ENCODE data around the gene SMPD3. TPM values are rescaled to one million over a fixed set of nuclear protein-coding genes. Genes with fewer than 3 reads are reported as not detected.

SMPD3 gene
- total RNA-seq, 1 experiment from 2014 or later = 0.89 TPM

DNA sequence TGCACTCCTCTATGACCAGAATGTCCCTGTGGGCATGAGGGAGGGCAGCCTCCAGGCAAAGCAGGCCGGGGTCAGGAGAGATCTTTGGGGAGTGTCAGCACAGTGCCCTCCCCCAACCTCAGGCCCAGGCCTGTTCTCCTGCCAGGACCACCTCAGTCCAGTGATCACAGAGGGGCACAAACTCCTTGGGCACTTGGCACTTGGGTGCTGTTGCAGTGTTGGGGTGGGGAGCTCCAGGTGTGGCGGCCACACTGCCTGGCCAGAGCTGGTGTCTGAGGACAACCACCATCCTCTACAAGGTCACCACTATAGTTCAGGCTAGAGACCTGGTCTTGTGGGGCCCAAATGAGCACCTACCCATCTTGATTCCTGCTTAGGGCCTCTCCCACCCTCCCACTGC, 37.2 kb downstream of the SMPD3 start:
- Histone ChIP-seq H3K4me1 (ENCODE audit: control insufficient read depth in 1 of 2, insufficient read depth in 2 of 2, low read length in 2 of 2) (no peaks in the 10 kb centered on the region), H4K20me1 (ENCODE audit: insufficient read depth) (no peaks in the 10 kb centered on the region), H3K9me2 (ENCODE audit: insufficient read depth) (no peaks in the 10 kb centered on the region), H3K27ac (ENCODE audit: low read depth, low read length) (no peak overlapping the region), H3K79me2 (ENCODE audit: insufficient read depth, low read length) (no peaks in the 10 kb centered on the region), H3K4me2 (ENCODE audit: low read length) (no peak overlapping the region), H3K9ac (ENCODE audit: low read length) (no peak overlapping the region), H3K9me3 (ENCODE audit: control insufficient read depth in 1 of 2, insufficient read depth in 1 of 2, low read depth in 1 of 2, low read length in 2 of 2) (no peaks in the 10 kb centered on the region), H3K4me3 (replicated peaks in 1 of 2; ENCODE audit: low read depth in 1 of 2, low read length in 2 of 2) (no peak overlapping the region), H2AFZ (ENCODE audit: low read depth, low read length, poor library complexity, severe bottlenecking) (no peak overlapping the region), H3K36me3 (ENCODE audit: control insufficient read depth in 1 of 2, insufficient read depth in 2 of 2, low read length in 2 of 2) (no peaks in the 10 kb centered on the region), H3K27me3 (ENCODE audit: insufficient read depth, low read length) (no peaks in the 10 kb centered on the region; the same call in 1 of the 2 replicates)
- intact Hi-C loops (cut with micrococcal nuclease) = no loop called here
- DNase-seq (ENCODE audit: low read depth, low spot score) (no peak), ATAC-seq (no peak)
- ChIA-PET CTCF (no interaction called here), RAD21 (ENCODE audit: low non-redundant PET in 1 of 2, low total read pairs in 2 of 2, uncharacterized antibody in 2 of 2, unreplicated experiment in 2 of 2) (no interaction called here), POLR2A (no interaction called here)
- no TSS peak for BruUV-seq (replicated peaks)
- TF ChIP-seq ELF1 (IDR thresholded peaks at IDR 0.05; ENCODE audit: borderline replicate concordance, low read depth) (no peak), FOSL1 (IDR thresholded peaks at IDR 0.05; ENCODE audit: low read depth) (no peak), POLR2A (IDR thresholded peaks at IDR 0.05; ENCODE audit: borderline replicate concordance, extremely low read depth, insufficient read depth, insufficient read length) (no peak)
- TF ChIP-seq, protein P1, sequence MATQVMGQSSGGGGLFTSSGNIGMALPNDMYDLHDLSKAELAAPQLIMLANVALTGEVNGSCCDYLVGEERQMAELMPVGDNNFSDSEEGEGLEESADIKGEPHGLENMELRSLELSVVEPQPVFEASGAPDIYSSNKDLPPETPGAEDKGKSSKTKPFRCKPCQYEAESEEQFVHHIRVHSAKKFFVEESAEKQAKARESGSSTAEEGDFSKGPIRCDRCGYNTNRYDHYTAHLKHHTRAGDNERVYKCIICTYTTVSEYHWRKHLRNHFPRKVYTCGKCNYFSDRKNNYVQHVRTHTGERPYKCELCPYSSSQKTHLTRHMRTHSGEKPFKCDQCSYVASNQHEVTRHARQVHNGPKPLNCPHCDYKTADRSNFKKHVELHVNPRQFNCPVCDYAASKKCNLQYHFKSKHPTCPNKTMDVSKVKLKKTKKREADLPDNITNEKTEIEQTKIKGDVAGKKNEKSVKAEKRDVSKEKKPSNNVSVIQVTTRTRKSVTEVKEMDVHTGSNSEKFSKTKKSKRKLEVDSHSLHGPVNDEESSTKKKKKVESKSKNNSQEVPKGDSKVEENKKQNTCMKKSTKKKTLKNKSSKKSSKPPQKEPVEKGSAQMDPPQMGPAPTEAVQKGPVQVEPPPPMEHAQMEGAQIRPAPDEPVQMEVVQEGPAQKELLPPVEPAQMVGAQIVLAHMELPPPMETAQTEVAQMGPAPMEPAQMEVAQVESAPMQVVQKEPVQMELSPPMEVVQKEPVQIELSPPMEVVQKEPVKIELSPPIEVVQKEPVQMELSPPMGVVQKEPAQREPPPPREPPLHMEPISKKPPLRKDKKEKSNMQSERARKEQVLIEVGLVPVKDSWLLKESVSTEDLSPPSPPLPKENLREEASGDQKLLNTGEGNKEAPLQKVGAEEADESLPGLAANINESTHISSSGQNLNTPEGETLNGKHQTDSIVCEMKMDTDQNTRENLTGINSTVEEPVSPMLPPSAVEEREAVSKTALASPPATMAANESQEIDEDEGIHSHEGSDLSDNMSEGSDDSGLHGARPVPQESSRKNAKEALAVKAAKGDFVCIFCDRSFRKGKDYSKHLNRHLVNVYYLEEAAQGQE (IDR thresholded peaks at IDR 0.05; ENCODE audit: low read depth) = no peak

DNA sequence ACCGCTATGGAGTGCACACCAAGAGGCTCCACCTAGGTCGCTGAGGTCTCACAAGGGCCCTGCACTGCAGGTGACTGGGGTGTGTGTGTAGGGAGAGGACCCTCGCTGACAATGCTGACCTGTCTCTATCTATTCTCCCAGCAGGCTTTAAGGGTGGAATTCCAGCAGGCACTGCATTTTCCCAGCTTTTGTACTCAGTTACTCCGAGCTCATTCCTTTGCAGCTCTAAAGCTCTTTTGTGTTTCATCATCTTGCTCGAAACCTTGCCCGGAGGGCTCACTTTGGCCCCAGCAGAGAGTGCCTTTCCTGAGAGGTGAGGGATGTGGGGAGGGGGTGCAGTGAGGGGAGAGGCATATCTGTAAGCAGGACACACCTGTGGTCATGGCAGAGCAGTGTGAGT, 39.3 kb downstream of the SMPD3 start:
- CTCF ChIA-PET = no interaction called here

More for the DNA sequence above, 39.3 kb downstream of the SMPD3 start:
- H3K9ac ChIP-seq (ENCODE audit: low read length) = no peak overlapping the region
- no peaks in the 10 kb centered on the region for H3K9me2 ChIP-seq (ENCODE audit: insufficient read depth)
- H4K20me1 ChIP-seq (ENCODE audit: insufficient read depth) = no peaks in the 10 kb centered on the region
- TF ChIP-seq, protein P2, sequence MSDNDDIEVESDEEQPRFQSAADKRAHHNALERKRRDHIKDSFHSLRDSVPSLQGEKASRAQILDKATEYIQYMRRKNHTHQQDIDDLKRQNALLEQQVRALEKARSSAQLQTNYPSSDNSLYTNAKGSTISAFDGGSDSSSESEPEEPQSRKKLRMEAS (IDR thresholded peaks at IDR 0.05) = no peak
- no peak for TF ChIP-seq RAD21 (IDR thresholded peaks at IDR 0.05; ENCODE audit: low read depth)
- no peak for TF ChIP-seq JUND (IDR thresholded peaks at IDR 0.05)
- TF ChIP-seq POLR2A (IDR thresholded peaks at IDR 0.05; ENCODE audit: borderline replicate concordance, extremely low read depth, insufficient read depth, insufficient read length) = no peak
- TF ChIP-seq ELF1 (IDR thresholded peaks at IDR 0.05; ENCODE audit: borderline replicate concordance, low read depth) = no peak
- TF ChIP-seq ZNF274 (IDR thresholded peaks at IDR 0.05; ENCODE audit: low read depth, low read length) = no peak
- no peak for TF ChIP-seq CBX3 (IDR thresholded peaks at IDR 0.05; ENCODE audit: low read depth)
- no peak for TF ChIP-seq CEBPB (IDR thresholded peaks at IDR 0.05; ENCODE audit: low read depth)
- H3K79me2 ChIP-seq (ENCODE audit: insufficient read depth, low read length) = no peaks in the 10 kb centered on the region
- no peak for ATAC-seq
- H3K36me3 ChIP-seq (ENCODE audit: control insufficient read depth in 1 of 2, insufficient read depth in 2 of 2, low read length in 2 of 2) = no peaks in the 10 kb centered on the region
- intact Hi-C loops (cut with micrococcal nuclease) = no loop called here
- H3K4me3 ChIP-seq (replicated peaks in 1 of 2; ENCODE audit: low read depth in 1 of 2, low read length in 2 of 2) = no peak overlapping the region
- ChIA-PET POLR2A (no interaction called here), RAD21 (ENCODE audit: low non-redundant PET in 1 of 2, low total read pairs in 2 of 2, uncharacterized antibody in 2 of 2, unreplicated experiment in 2 of 2) (no interaction called here)
- no peak overlapping the region for H2AFZ ChIP-seq (ENCODE audit: low read depth, low read length, poor library complexity, severe bottlenecking)
- no peaks in the 10 kb centered on the region for H3K4me1 ChIP-seq (ENCODE audit: control insufficient read depth in 1 of 2, insufficient read depth in 2 of 2, low read length in 2 of 2)
- no TSS peak for BruUV-seq (replicated peaks)
- no peaks in the 10 kb centered on the region; the same call in 1 of the 2 replicates for H3K27me3 ChIP-seq (ENCODE audit: insufficient read depth, low read length)
- no peak for DNase-seq (ENCODE audit: low read depth, low spot score)
- H3K27ac ChIP-seq (ENCODE audit: low read depth, low read length) = no peak overlapping the region
- no peak overlapping the region for H3K4me2 ChIP-seq (ENCODE audit: low read length)
- H3K9me3 ChIP-seq (ENCODE audit: control insufficient read depth in 1 of 2, insufficient read depth in 1 of 2, low read depth in 1 of 2, low read length in 2 of 2) = no peaks in the 10 kb centered on the region

All from HCT116 (cell line).